ENCODE results near the gene EGLN3. TPM values are rescaled to one million over a fixed set of nuclear protein-coding genes. Genes with fewer than 3 reads are reported as not detected.

Gene EGLN3
- total RNA-seq, 4 donors from 2014 or later = 161 to 299 (median 167) TPM

DNA sequence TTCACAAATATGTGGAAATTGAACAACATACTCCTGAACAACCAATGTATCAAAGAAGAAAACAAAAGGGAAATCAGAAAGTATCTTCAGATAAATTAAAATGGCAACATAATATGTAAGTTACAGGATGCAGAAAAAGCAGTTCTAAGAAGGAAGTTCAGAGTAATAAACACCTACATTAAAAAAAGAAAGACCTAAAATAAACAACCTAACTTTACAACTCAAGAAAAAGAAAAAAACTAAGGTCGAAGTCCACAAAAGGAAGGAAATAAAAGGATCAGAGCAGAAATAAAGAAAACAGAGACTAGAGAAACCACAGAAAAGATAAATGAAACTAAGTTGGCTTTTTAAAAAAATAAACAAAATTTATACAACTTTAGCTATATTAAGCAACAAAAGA lies 59.2 kb downstream of the EGLN3 start:
- intact Hi-C loops (cut with DNase I; ENCODE audit: low total_unique reads) = no loop called here
- 64 to 68% methylated on average over 1 of the region's 1 CpG for WGBS, 2 donors
- TF ChIP-seq, protein P1, sequence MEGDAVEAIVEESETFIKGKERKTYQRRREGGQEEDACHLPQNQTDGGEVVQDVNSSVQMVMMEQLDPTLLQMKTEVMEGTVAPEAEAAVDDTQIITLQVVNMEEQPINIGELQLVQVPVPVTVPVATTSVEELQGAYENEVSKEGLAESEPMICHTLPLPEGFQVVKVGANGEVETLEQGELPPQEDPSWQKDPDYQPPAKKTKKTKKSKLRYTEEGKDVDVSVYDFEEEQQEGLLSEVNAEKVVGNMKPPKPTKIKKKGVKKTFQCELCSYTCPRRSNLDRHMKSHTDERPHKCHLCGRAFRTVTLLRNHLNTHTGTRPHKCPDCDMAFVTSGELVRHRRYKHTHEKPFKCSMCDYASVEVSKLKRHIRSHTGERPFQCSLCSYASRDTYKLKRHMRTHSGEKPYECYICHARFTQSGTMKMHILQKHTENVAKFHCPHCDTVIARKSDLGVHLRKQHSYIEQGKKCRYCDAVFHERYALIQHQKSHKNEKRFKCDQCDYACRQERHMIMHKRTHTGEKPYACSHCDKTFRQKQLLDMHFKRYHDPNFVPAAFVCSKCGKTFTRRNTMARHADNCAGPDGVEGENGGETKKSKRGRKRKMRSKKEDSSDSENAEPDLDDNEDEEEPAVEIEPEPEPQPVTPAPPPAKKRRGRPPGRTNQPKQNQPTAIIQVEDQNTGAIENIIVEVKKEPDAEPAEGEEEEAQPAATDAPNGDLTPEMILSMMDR (IDR thresholded peaks at IDR 0.05) = no peak
- TF ChIP-seq POLR2A (IDR thresholded peaks at IDR 0.05) = no peak
- no peak overlapping the region for H3K4me3 ChIP-seq (ENCODE audit: low read depth, poor library complexity, severe bottlenecking)
- no peak for DNase-seq (ENCODE audit: low spot score in 2 of 2)

DNA sequence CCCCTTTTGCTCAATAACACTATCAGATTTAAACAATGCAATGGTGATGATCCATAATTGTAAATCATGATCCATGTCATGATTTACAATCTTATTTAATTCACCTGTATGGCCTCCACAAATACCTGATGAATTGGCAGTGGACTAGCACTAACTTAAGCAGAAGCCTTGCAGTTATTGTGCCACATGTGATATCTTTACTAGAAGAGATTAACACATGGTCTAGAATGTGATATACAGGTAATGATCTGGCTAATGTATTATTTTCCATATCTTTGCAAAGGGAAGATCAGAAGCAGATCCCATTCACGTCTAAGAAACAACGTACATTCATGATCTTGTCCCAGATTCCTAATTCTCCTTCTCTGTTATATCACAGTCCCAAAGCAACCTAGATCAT lies 66.0 kb downstream of the EGLN3 start:
- WGBS, 2 donors = 91 to 95% methylated on average over 2 of the region's 2 CpGs
- DNase-seq (ENCODE audit: low spot score in 2 of 2) = no peak
- no peak overlapping the region for H3K4me3 ChIP-seq (ENCODE audit: low read depth, poor library complexity, severe bottlenecking)
- no peak for TF ChIP-seq POLR2A (IDR thresholded peaks at IDR 0.05)
- TF ChIP-seq, protein P1 (IDR thresholded peaks at IDR 0.05) = no peak
- intact Hi-C loops (cut with DNase I; ENCODE audit: low total_unique reads) = no loop called here

DNA sequence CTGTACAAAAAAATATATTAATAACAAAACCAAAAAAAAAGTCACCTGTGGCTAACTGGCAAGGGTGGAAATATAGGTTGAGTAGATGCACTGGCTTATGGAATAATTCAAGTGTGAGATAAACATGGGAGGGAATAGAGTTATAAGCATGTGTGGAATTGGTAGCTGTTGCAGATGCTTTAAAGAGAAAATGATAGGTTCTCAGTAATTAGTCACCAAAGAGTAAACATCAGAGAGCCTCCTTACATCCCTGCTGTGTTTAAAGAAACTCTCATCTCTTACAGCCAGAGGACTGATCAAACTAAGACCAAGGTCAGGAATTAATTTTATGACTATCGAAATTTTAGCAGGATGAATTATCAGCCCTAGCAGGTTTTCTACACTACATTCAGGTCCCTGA lies 70.5 kb downstream of the EGLN3 start:
- TF ChIP-seq, protein P1 (IDR thresholded peaks at IDR 0.05) = no peak
- TF ChIP-seq POLR2A (IDR thresholded peaks at IDR 0.05) = no peak
- H3K4me3 ChIP-seq (ENCODE audit: low read depth, poor library complexity, severe bottlenecking) = no peak overlapping the region
- no peak for DNase-seq (ENCODE audit: low spot score in 2 of 2)
- intact Hi-C loops (cut with DNase I; ENCODE audit: low total_unique reads) = no loop called here
- WGBS, 2 donors = 92 to 97% methylated on average over 1 of the region's 1 CpG

DNA sequence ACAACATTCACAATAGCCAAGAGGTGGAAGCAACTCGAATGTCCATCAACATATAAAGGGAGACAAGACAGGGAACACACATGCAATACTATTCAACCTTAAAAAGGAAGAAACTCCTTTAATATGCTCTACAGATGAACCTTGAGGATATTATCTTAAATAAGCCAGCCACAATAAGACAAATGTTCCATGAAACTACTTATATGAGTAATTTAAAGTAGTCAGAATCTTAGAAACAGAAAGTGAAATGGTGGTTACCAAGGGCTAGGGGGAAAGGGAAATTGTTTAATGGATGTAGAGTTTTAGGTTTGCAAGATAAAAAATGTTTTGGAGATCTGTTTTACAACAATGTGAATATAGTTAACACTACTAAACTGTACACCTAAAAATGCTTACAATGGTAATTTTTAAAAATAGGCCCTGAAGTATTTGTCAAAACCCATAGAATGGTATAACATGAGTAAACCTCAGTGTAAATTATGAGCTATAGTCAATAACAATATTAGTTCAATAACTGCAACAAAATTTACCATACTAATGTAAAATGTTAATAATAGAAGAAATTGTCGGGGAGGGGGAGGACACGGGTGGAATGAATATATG lies 71.1 kb downstream of the EGLN3 start:
- TF ChIP-seq, protein P1 (IDR thresholded peaks at IDR 0.05) = no peak
- no peak for TF ChIP-seq POLR2A (IDR thresholded peaks at IDR 0.05)
- DNase-seq (ENCODE audit: low spot score in 2 of 2) = no peak
- no peak overlapping the region for H3K4me3 ChIP-seq (ENCODE audit: low read depth, poor library complexity, severe bottlenecking)
- WGBS, 2 donors = 91 to 93% methylated on average over 3 of the region's 3 CpGs
- intact Hi-C loops (cut with DNase I; ENCODE audit: low total_unique reads) = no loop called here

DNA sequence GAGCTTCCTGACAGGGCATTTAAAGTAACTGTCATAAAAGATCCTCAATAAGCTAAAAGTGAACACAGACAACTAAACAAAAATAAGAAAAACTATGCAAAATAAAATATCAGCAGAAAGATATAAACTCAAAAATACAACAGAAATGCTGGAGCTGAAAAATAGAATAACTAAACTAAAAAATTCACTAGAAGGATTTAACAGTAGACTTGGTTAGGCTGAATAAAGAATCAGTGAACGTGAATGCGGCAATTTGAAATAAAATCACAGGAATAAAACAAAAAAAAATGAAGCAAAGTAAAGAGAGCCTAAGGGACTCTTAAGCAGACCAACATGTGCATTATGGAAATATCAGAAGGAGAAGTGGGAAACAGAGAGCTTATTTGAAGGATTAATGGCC lies 74.6 kb downstream of the EGLN3 start:
- DNase-seq (ENCODE audit: low spot score in 2 of 2) = no peak
- H3K4me3 ChIP-seq (ENCODE audit: low read depth, poor library complexity, severe bottlenecking) = no peak overlapping the region
- WGBS, 2 donors = 91 to 92% methylated on average over 2 of the region's 2 CpGs
- TF ChIP-seq POLR2A (IDR thresholded peaks at IDR 0.05) = no peak
- TF ChIP-seq, protein P1 (IDR thresholded peaks at IDR 0.05) = no peak
- intact Hi-C loops (cut with DNase I; ENCODE audit: low total_unique reads) = no loop called here
